ENCODE measurements around the gene AHNAK2.
"Not testable (repeated sequence)": the region's sequence is repeated elsewhere in the genome, so short reads cannot be mapped to it uniquely, and the experiment has no call there.

Gene AHNAK2

GRCh38 chr14:104950701-104951100 is 27.5 kb downstream of the AHNAK2 start:
- not testable (repeated sequence) for DNase-seq

GRCh38 chr14:104950021-104950420 is 28.2 kb downstream of the AHNAK2 start:
- DNase-seq: no peak

GRCh38 chr14:104949406-104949955 is 28.7 kb downstream of the AHNAK2 start:
- DNase-seq: not testable (repeated sequence)

GRCh38 chr14:104948736-104949031 is 29.5 kb downstream of the AHNAK2 start:
- no peak for DNase-seq

GRCh38 chr14:104947881-104948735 is 30.1 kb downstream of the AHNAK2 start:
- not testable (repeated sequence) for DNase-seq

- not testable (repeated sequence) for DNase-seq
These were observed 31.0 kb downstream of the AHNAK2 start for GRCh38 chr14:104947201-104947600.

- not testable (repeated sequence) for DNase-seq
These were observed 31.9 kb downstream of the AHNAK2 start for GRCh38 chr14:104945986-104946965.

- not testable (repeated sequence) for DNase-seq
These were observed 32.9 kb downstream of the AHNAK2 start for GRCh38 chr14:104945266-104945665.

- not testable (repeated sequence) for DNase-seq
These were observed 33.6 kb downstream of the AHNAK2 start for GRCh38 chr14:104944436-104945205.

- not testable (repeated sequence) for DNase-seq
These were observed 34.2 kb downstream of the AHNAK2 start for GRCh38 chr14:104944016-104944308.

- DNase-seq: not testable (repeated sequence)
These were observed 34.8 kb downstream of the AHNAK2 start for GRCh38 chr14:104943216-104944015.

GRCh38 chr14:104942586-104942985 is 35.6 kb downstream of the AHNAK2 start:
- no peak for DNase-seq

GRCh38 chr14:104941508-104942365 is 36.4 kb downstream of the AHNAK2 start:
- DNase-seq: no peak

GRCh38 chr14:104940526-104941150 is 37.5 kb downstream of the AHNAK2 start:
- DNase-seq: no peak

- no peak for DNase-seq
These were observed 38.3 kb downstream of the AHNAK2 start for GRCh38 chr14:104939666-104940410.

GRCh38 chr14:104938960-104939359 is 39.2 kb downstream of the AHNAK2 start:
- DNase-seq: no peak

GRCh38 chr14:104938436-104938835 is 39.7 kb downstream of the AHNAK2 start:
- DNase-seq: no peak

GRCh38 chr14:104937694-104938365 is 40.3 kb downstream of the AHNAK2 start:
- DNase-seq: no peak

- no peak for DNase-seq
These were observed 41.0 kb downstream of the AHNAK2 start for GRCh38 chr14:104937161-104937560.
